PFSK-1 (cell line): ENCODE results near the gene HHATL.

Experiments
- FOXP2 ChIP-seq: optimal IDR thresholded peaks from 2 replicates; pipeline ENCODE3; 2011; ENCODE audit warnings: borderline replicate concordance, control low read depth, inconsistent platforms; ENCODE audit not compliant: insufficient read depth; ENCODE audit errors: extremely low read length, extremely low read depth
- POLR2AphosphoS5 ChIP-seq: IDR thresholded peaks from 2 replicates; pipeline ENCODE4 v1.6.1; 2012; ENCODE audit warnings: low read depth, mild to moderate bottlenecking, control low read depth, low read length, moderate library complexity
- REST ChIP-seq, 2 experiments: IDR thresholded peaks; 2 replicates each; pipeline versions ENCODE4 v1.6.1 to v1.8.0; 2011 to 2012; ENCODE audit warnings: low read depth in 2 of 2, low read length in 2 of 2, control low read depth in 1 of 2, inconsistent platforms in 1 of 2, mild to moderate bottlenecking in 1 of 2, moderate library complexity in 1 of 2; ENCODE audit not compliant: insufficient read depth in 1 of 2
- SIN3A ChIP-seq: IDR thresholded peaks from 2 replicates; pipeline ENCODE4 v1.6.1; 2012; ENCODE audit warnings: mild to moderate bottlenecking, low read length, moderate library complexity, borderline replicate concordance; ENCODE audit not compliant: insufficient read depth
- TAF1 ChIP-seq: IDR thresholded peaks from 2 replicates; pipeline ENCODE4 v1.6.1; 2012; ENCODE audit warnings: low read length, control low read depth, borderline replicate concordance; ENCODE audit not compliant: insufficient read depth

The HHATL gene

GRCh38 chr3:42659451-42660130, 43.0 kb downstream of the HHATL start:
- TF ChIP-seq REST (IDR thresholded peaks at IDR 0.05; ENCODE audit: insufficient read depth in 1 of 2, low read depth in 2 of 2, low read length in 2 of 2) (no peak), SIN3A (no peak), POLR2AphosphoS5 (no peak), TAF1 (no peak), FOXP2 (no peak)

GRCh38 chr3:42658771-42659390, 43.7 kb downstream of the HHATL start:
- TF ChIP-seq SIN3A = no peak
- TF ChIP-seq POLR2AphosphoS5 = no peak
- no peak for TF ChIP-seq FOXP2
- no peak for TF ChIP-seq REST (IDR thresholded peaks at IDR 0.05; ENCODE audit: insufficient read depth in 1 of 2, low read depth in 2 of 2, low read length in 2 of 2)
- TF ChIP-seq TAF1 = no peak

- TF ChIP-seq REST (IDR thresholded peaks at IDR 0.05; ENCODE audit: insufficient read depth in 1 of 2, low read depth in 2 of 2, low read length in 2 of 2) (no peak), SIN3A (no peak), TAF1 (no peak), FOXP2 (no peak), POLR2AphosphoS5 (no peak)
Observed at GRCh38 chr3:42658091-42658770, 44.4 kb downstream of the HHATL start.

GRCh38 chr3:42657675-42658074, 44.9 kb downstream of the HHATL start:
- TF ChIP-seq TAF1 (no peak), SIN3A (no peak), FOXP2 (no peak), REST (IDR thresholded peaks at IDR 0.05; ENCODE audit: insufficient read depth in 1 of 2, low read depth in 2 of 2, low read length in 2 of 2) (no peak), POLR2AphosphoS5 (no peak)
